Stomach smooth muscle (tissue), 2 donors: ENCODE data around the gene KRT82.
"Not testable (repeated sequence)": the region's sequence is repeated elsewhere in the genome, so short reads cannot be mapped to it uniquely, and the experiment has no call there.

Source experiments
- H3K27ac ChIP-seq: one replicate; pipeline ENCODE4 v1.7.0; 2013; ENCODE audit warnings: mild to moderate bottlenecking, low read length, inconsistent platforms
- H3K27me3 ChIP-seq, 2 donors: one replicate each; pipeline ENCODE4 v1.7.0; 2013; ENCODE audit warnings: low read length in 2 of 2; ENCODE audit not compliant: insufficient read depth in 2 of 2, control insufficient read depth in 1 of 2
- H3K36me3 ChIP-seq, 2 donors: one replicate each; pipeline ENCODE4 v1.7.0; 2013; ENCODE audit warnings: low read length in 2 of 2; ENCODE audit not compliant: control insufficient read depth in 2 of 2, insufficient read depth in 2 of 2
- H3K4me1 ChIP-seq: one replicate; pipeline ENCODE4 v1.7.0; 2013; ENCODE audit warnings: low read length; ENCODE audit not compliant: control insufficient read depth, insufficient read depth
- H3K4me3 ChIP-seq, 2 donors: one replicate each; pipeline ENCODE4 v1.7.0; 2013; ENCODE audit warnings: low read length in 2 of 2
- H3K9ac ChIP-seq, 2 donors: one replicate each; pipeline ENCODE4 v1.7.0; 2013; ENCODE audit warnings: low read length in 2 of 2, mild to moderate bottlenecking in 1 of 2
- H3K9me3 ChIP-seq, 2 donors: one replicate each; pipeline ENCODE4 v1.7.0; 2013; ENCODE audit warnings: low read length in 2 of 2; ENCODE audit not compliant: control insufficient read depth in 2 of 2
- donor health status: healthy.
- donor health status: Pancreatic carcinoma.

The KRT82 gene

DNA sequence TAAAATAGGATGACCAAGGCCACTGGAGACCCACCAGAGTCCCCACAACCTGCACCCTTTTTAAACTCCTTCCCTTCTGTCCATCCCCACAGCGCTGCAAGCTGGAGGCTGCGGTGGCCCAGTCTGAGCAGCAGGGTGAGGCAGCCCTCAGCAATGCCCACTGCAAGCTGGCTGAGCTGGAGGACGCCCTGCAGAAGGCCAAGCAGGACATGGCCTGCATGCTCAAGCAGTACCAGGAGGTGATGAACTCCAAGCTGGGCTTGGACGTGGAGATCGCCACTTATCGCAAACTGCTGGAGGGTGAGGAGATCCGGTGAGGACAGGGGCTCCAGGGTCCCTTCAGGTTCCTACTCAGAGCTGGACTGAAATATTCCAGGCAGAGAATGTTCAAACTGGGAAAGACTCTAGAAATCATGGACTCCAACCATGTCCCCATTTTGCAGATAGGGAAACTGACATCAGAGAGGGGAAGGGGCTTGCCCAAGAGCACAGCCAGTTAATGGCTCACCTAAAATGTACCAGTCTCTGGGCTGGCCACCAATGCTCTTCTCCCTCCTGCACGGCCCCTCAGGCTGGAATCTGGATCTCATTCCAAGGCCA, 56.0 kb downstream of the KRT82 start:
- peaks cover 0 to 2% of the 10 kb centered on the region in 2 donors for H3K27me3 ChIP-seq
- H3K27ac ChIP-seq, result no peak overlapping the region
- H3K4me3 ChIP-seq, result no peak overlapping the region
- no peaks in the 10 kb centered on the region for H3K9me3 ChIP-seq
- no peaks in the 10 kb centered on the region for H3K36me3 ChIP-seq
- H3K9ac ChIP-seq, result no peak overlapping the region
- H3K4me1 ChIP-seq, result no peaks in the 10 kb centered on the region

DNA sequence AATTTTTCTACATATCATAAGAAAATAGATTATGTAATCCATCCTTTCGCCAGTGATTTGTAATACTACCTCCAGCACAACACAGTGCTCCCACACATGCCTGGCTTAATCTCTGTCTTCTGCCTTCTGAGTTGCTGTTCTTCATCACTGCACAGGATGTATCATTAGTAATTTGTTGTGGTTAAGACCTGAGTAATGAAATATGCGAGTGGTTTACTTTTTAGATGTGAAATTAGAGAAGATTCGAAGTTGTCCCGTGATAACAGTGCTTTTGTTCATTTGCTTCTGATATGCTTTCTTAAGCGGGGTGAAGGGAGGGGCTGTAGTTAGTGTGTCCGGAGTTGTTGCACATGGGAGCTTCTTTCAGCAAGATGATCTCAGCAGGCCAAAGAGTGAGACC, 56.9 kb downstream of the KRT82 start:
- no peak overlapping the region for H3K9ac ChIP-seq
- no peaks in the 10 kb centered on the region for H3K36me3 ChIP-seq
- no peak overlapping the region for H3K4me3 ChIP-seq
- H3K4me1 ChIP-seq, result no peaks in the 10 kb centered on the region
- H3K27ac ChIP-seq, result no peak overlapping the region
- no peaks in the 10 kb centered on the region for H3K9me3 ChIP-seq
- H3K27me3 ChIP-seq, result peaks cover 0 to 2% of the 10 kb centered on the region in 2 donors

DNA sequence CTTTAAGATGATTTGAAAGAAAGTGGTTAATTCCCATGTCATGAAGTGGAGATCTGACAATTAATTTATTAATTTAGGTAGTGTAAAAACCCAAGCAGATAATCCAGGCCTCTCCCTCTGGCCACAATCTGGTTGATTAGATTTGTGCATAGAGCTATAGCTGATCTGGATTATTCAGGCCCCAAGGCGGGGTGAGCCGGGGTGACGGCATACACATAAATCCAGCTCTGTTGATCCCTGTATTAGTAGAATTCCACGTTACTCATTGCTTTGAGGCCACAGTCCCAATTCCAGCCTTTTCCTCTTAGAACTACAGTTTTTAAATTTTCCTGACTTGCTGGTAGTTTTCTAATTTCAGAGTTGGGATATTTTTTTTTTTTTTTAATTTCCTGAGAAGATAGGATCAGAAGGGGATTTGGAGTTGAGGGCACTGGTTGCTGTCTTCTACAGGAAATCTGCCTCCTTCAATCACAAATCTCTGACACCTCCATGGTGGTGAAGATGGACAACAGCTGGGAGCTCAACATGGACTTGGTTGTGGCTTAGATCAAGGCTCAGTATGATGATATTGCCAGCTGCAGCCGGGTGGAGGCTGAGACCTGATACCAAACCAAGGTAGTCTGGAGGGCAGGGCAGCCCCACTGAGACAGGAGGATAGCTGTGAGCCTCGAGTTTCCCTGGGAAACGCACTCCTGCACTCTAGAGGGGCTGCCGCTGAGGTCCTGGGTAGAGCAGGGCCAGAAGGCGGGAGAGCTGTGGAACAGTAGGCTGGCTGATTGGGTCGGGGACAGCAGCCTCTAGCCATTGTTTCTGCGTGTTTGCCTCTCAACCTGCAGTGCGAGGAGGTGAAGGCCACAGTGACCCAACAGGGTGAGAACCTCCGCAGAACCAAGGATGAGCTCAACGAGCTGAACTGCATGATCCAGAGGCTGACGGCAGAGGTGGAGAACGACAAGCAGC, 58.3 kb downstream of the KRT82 start:
- H3K27ac ChIP-seq, result no peak overlapping the region
- H3K4me1 ChIP-seq, result no peaks in the 10 kb centered on the region
- peaks cover 8% of the 10 kb centered on the region in 2 donors for H3K9me3 ChIP-seq
- no peak overlapping the region for H3K4me3 ChIP-seq
- peaks cover 0 to 5% of the 10 kb centered on the region in 2 donors for H3K27me3 ChIP-seq
- H3K36me3 ChIP-seq, result no peaks in the 10 kb centered on the region
- no peak overlapping the region for H3K9ac ChIP-seq

DNA sequence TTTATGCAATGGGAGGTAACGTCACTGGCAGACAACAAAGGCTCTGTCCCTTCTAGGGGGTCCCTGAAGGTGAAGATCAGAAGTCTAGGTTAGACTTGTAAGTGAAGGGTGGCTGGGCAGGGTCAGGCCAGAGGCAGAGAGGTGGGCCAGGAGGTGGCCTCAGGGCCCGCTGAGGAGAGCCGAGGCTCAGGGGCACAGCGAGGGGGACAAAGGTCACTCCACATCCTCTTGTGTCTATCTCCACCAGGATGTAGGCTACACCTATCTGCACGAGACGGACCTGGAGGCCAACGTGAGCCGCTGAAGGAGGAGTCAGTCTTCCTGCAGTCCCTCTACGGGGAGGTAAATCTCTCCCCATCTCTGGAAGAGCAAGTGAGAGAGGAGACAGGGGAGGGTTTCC, 59.1 kb downstream of the KRT82 start:
- Histone ChIP-seq H3K27ac (no peak overlapping the region), H3K4me3 (no peak overlapping the region), H3K4me1 (no peaks in the 10 kb centered on the region), H3K36me3 (no peaks in the 10 kb centered on the region), H3K9ac (no peak overlapping the region), H3K9me3 (peaks cover 8 to 11% of the 10 kb centered on the region in 2 donors), H3K27me3 (peaks cover 0 to 7% of the 10 kb centered on the region in 2 donors)

DNA sequence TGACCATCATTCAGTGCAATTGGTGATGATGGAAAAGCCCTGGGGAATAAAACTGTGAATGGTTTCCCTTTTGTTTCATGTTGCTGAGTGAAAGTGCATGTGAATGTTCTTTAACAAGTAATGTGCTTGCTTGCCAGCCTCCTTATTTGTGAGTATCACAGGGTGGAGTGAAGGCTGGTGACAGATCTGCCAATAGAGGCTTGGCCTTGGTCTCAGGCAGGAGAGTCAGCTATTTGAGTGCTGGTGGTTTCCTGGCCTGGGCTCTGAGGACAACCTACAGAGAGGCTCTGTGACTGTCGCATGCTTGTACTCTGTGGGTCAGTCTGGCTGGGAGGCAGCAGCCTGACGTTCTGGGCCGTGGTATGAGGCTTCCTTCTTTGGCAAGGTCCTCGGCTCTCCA, 59.5 kb downstream of the KRT82 start:
- H3K9ac ChIP-seq, result no peak overlapping the region
- H3K36me3 ChIP-seq, result no peaks in the 10 kb centered on the region
- H3K4me1 ChIP-seq, result no peaks in the 10 kb centered on the region
- peaks cover 0 to 7% of the 10 kb centered on the region in 2 donors for H3K27me3 ChIP-seq
- H3K27ac ChIP-seq, result no peak overlapping the region
- H3K4me3 ChIP-seq, result no peak overlapping the region
- H3K9me3 ChIP-seq, result peaks cover 8 to 11% of the 10 kb centered on the region in 2 donors

DNA sequence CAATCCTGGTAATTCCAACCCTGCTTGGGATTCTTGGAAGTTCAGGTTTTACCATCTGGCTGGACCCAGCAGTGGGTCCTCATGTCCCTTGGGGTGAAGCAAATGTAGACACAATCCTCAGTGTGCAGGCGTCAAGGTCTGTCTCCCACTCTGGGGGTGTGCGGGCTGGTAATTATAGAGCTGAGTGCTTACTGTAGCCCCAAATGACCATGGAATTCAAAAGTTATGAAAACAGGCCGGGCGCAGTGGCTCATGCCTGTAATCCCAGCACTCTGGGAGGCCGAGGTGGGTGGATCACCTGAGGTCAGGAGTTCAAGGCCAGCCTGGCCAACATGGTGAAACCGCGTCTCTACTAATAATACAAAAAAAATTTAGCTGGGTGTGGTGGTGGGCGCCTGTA, 61.1 kb downstream of the KRT82 start:
- peaks cover 8 to 11% of the 10 kb centered on the region in 2 donors for H3K9me3 ChIP-seq
- H3K36me3 ChIP-seq, H3K27me3 ChIP-seq, H3K27ac ChIP-seq, H3K4me3 ChIP-seq, H3K4me1 ChIP-seq, H3K9ac ChIP-seq: not testable (repeated sequence)

DNA sequence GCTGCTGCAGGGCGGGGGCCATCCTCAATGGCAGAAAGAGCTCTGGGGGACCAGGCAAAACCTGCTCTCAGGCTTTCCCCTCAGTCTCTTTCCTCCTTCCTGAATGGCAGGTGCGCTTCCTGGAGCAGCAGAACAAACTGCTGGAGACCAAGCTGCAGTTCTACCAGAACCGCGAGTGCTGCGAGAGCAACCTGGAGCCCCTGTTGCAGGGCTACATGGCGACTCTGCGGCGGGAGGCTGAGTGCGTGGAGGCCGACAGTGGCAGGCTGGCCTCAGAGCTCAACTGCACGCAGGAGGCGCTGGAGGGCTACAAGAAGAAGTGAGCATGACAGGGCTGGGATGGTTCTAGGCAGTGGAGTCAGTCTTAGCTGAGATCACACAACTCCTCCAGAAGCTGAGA, 62.0 kb downstream of the KRT82 start:
- no peaks in the 10 kb centered on the region for H3K4me1 ChIP-seq

More for the DNA sequence above, 62.0 kb downstream of the KRT82 start:
- Histone ChIP-seq H3K36me3 (no peaks in the 10 kb centered on the region), H3K9me3 (peaks cover 8 to 11% of the 10 kb centered on the region in 2 donors), H3K9ac (no peak overlapping the region), H3K4me3 (no peak overlapping the region), H3K27me3 (peaks cover 0 to 5% of the 10 kb centered on the region in 2 donors), H3K27ac (no peak overlapping the region)
